Transverse colon (tissue), 4 donors: ENCODE results near the gene TMEM151A.

Experiments used
- EP300 ChIP-seq: sonication (generic); formaldehyde crosslinking; IDR thresholded peaks from one replicate; pipeline ENCODE4 v1.6.1; 2017; ENCODE audit warnings: antibody characterized with exemption, low read depth
- POLR2A ChIP-seq: fragments of 450-650 bp; IDR thresholded peaks from one replicate; pipeline ENCODE4 v1.6.1; 2016; ENCODE audit warnings: antibody characterized with exemption, mild to moderate bottlenecking, moderate library complexity
- POLR2AphosphoS5 ChIP-seq, 3 donors: sonication (generic); formaldehyde crosslinking; IDR thresholded peaks; one replicate each; pipeline ENCODE4 v1.6.1; 2016; ENCODE audit warnings: antibody characterized with exemption in 3 of 3
- TF ChIP-seq, protein P1 (sequence below), 5 experiments: fragments of 200-600 bp in 3 of 5; fragments of 450-650 bp in 2 of 5; sonication (generic) in 3 of 5; IDR thresholded peaks; 1 replicate in 2 of 5; 2 replicates in 3 of 5; pipeline ENCODE4 v1.5.1; 2016 to 2017; ENCODE audit warnings: antibody characterized with exemption in 5 of 5, inconsistent platforms in 3 of 5, mild to moderate bottlenecking in 2 of 5, moderate library complexity in 1 of 5

DNA sequence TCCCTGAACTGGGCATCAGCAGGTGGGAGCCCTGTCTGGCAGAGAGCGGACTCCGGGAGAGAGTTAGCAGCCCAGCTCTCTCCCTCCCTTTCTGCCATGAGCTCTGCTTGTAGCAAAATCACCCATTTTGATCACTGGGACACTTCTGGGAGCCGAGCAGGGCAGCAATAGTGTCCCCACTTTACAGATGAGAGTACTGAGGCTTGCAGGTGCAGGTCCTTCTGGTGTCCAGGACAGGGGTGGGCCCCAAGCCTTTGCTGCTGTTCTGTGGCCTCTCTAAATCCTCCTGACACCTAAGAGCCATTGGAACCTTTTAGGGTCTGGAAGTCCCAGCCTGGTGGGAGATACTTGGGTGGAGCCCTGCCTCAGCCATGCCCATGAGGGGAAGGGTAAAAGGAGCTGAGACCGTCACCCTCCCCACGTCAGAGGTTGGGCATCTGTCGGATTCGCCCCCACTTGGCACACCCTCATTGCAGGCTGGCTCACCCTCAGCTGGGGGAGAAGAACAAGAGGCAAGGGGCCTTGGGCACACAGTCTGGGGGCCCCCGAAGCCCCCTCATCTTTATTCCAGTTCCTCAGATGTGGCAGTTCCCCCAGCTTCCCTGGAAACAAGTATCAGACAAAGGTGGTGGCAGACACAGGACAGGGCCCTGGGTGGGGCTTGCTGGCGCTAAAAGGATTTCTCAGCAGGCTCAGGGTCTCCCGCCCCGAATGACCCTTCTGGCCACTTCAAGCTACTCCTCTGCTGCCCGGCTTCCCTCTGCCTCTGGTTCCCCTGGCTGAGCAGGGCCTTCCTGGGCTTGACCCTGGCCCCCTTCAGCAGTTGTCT, 40.1 kb downstream of the TMEM151A start:
- TF ChIP-seq, protein P1, sequence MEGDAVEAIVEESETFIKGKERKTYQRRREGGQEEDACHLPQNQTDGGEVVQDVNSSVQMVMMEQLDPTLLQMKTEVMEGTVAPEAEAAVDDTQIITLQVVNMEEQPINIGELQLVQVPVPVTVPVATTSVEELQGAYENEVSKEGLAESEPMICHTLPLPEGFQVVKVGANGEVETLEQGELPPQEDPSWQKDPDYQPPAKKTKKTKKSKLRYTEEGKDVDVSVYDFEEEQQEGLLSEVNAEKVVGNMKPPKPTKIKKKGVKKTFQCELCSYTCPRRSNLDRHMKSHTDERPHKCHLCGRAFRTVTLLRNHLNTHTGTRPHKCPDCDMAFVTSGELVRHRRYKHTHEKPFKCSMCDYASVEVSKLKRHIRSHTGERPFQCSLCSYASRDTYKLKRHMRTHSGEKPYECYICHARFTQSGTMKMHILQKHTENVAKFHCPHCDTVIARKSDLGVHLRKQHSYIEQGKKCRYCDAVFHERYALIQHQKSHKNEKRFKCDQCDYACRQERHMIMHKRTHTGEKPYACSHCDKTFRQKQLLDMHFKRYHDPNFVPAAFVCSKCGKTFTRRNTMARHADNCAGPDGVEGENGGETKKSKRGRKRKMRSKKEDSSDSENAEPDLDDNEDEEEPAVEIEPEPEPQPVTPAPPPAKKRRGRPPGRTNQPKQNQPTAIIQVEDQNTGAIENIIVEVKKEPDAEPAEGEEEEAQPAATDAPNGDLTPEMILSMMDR (IDR thresholded peaks at IDR 0.05) = no peak
- no peak for TF ChIP-seq POLR2A
- TF ChIP-seq POLR2AphosphoS5 (IDR thresholded peaks at IDR 0.05) = no peak
- no peak for TF ChIP-seq EP300
